CD14-positive monocyte (primary cell): Measurements from ENCODE around the gene INCENP. TPM values are rescaled to one million over a fixed set of nuclear protein-coding genes. Genes with fewer than 3 reads are reported as not detected.

ENCODE experiments used
- DNase-seq, 3 donors: peaks; one replicate each; pipeline ENCODE4 v3.0.0-alpha.2; 2011 to 2022
- H2AFZ ChIP-seq: 2 replicates; pipeline ENCODE4 v1.6.0; 2012; ENCODE audit warnings: mild to moderate bottlenecking, low read depth, low read length, inconsistent platforms; ENCODE audit not compliant: insufficient read depth, poor library complexity, severe bottlenecking
- H3K27ac ChIP-seq, 2 donors: 1 replicate in 1 of 2; 2 replicates in 1 of 2; pipeline ENCODE4 v1.5.1; 2012 to 2013; ENCODE audit warnings: low read length in 2 of 2, control low read depth in 1 of 2, inconsistent platforms in 1 of 2, low read depth in 1 of 2, mild to moderate bottlenecking in 1 of 2
- H3K27me3 ChIP-seq, 2 donors: one replicate each; pipeline versions ENCODE4 v1.6.0 to v1.6.1; 2011 to 2013; ENCODE audit warnings: low read length in 2 of 2; ENCODE audit not compliant: control insufficient read depth in 2 of 2, insufficient read depth in 2 of 2
- H3K36me3 ChIP-seq, 2 donors: replicated peaks in 1 of 2; 1 replicate in 1 of 2; 2 replicates in 1 of 2; pipeline versions ENCODE4 v1.5.1 to v1.6.1; 2012 to 2013; ENCODE audit warnings: low read length in 2 of 2, control low read depth in 1 of 2, inconsistent platforms in 1 of 2, mild to moderate bottlenecking in 1 of 2; ENCODE audit not compliant: insufficient read depth in 2 of 2, control insufficient read depth in 1 of 2
- H3K4me1 ChIP-seq, 2 donors: 1 replicate in 1 of 2; 2 replicates in 1 of 2; pipeline versions ENCODE4 v1.5.1 to v1.6.1; 2012 to 2013; ENCODE audit warnings: low read length in 2 of 2, control low read depth in 1 of 2, inconsistent platforms in 1 of 2, mild to moderate bottlenecking in 1 of 2, moderate library complexity in 1 of 2; ENCODE audit not compliant: insufficient read depth in 2 of 2, control insufficient read depth in 1 of 2
- H3K4me2 ChIP-seq: replicated peaks from 2 replicates; pipeline ENCODE3; 2012; ENCODE audit warnings: low read length, moderate library complexity, mild to moderate bottlenecking; ENCODE audit not compliant: poor library complexity, severe bottlenecking; ENCODE audit errors: extremely low read depth
- H3K4me3 ChIP-seq, 3 experiments: fragments of 200-600 bp in 1 of 3; sonication (generic) in 1 of 3; replicated peaks in 1 of 3; 1 replicate in 2 of 3; 2 replicates in 1 of 3; pipeline ENCODE4 v1.5.1; 2011 to 2013; ENCODE audit warnings: low read length in 3 of 3, mild to moderate bottlenecking in 3 of 3, control low read depth in 2 of 3, low read depth in 2 of 3, inconsistent platforms in 1 of 3, moderate library complexity in 1 of 3
- H3K79me2 ChIP-seq: 2 replicates; pipeline ENCODE4 v1.6.0; 2012; ENCODE audit warnings: mild to moderate bottlenecking, control low read depth, inconsistent platforms, low read length, moderate library complexity; ENCODE audit not compliant: insufficient read depth
- H3K9ac ChIP-seq: 2 replicates; pipeline ENCODE4 v1.6.0; 2017; ENCODE audit warnings: low read length, mild to moderate bottlenecking; ENCODE audit not compliant: insufficient read depth, poor library complexity, severe bottlenecking
- H3K9me3 ChIP-seq, 2 donors: replicated peaks in 1 of 2; 1 replicate in 1 of 2; 2 replicates in 1 of 2; pipeline versions ENCODE4 v1.5.1 to v1.6.1; 2012 to 2013; ENCODE audit warnings: low read length in 2 of 2, control low read depth in 1 of 2; ENCODE audit not compliant: control insufficient read depth in 1 of 2, insufficient read depth in 1 of 2
- H4K20me1 ChIP-seq: 2 replicates; pipeline ENCODE4 v1.6.0; 2012; ENCODE audit warnings: mild to moderate bottlenecking, low read length, control low read depth, moderate library complexity; ENCODE audit not compliant: insufficient read depth
- H3K27ac Mint-ChIP-seq, 7 donors: one replicate each; pipeline ENCODE4 v1.8.0; 2020; ENCODE audit warnings: mild to moderate bottlenecking in 7 of 7, mixed read lengths in 7 of 7, moderate library complexity in 6 of 7, inconsistent platforms in 2 of 7
- H3K27me3 Mint-ChIP-seq, 3 donors: one replicate each; pipeline ENCODE4 v1.8.0; 2021 to 2022; ENCODE audit warnings: low read depth in 3 of 3, mild to moderate bottlenecking in 3 of 3, mixed read lengths in 3 of 3, moderate library complexity in 3 of 3, inconsistent platforms in 1 of 3
- H3K36me3 Mint-ChIP-seq, 2 donors: one replicate each; pipeline ENCODE4 v1.8.0; 2020; ENCODE audit warnings: mixed read lengths in 2 of 2, inconsistent platforms in 1 of 2, mild to moderate bottlenecking in 1 of 2
- H3K4me1 Mint-ChIP-seq: one replicate; pipeline ENCODE4 v1.8.0; 2020; ENCODE audit warnings: mild to moderate bottlenecking, mixed read lengths
- H3K4me3 Mint-ChIP-seq, 2 donors: one replicate each; pipeline ENCODE4 v1.8.0; 2020; ENCODE audit warnings: mild to moderate bottlenecking in 2 of 2, mixed read lengths in 2 of 2, moderate library complexity in 1 of 2
- H3K9me3 Mint-ChIP-seq, 7 donors: one replicate each; pipeline ENCODE4 v1.8.0; 2020 to 2022; ENCODE audit warnings: mixed read lengths in 7 of 7, mild to moderate bottlenecking in 6 of 7, moderate library complexity in 6 of 7, inconsistent platforms in 2 of 7
- CTCF ChIP-seq: fragments of 200-600 bp; IDR thresholded peaks from one replicate; pipeline ENCODE4 v1.8.0; 2022; ENCODE audit warnings: antibody characterized with exemption, mild to moderate bottlenecking
- WGBS: methylation state at CpG from one replicate; pipeline ENCODE4 v1.1.5; 2013; ENCODE audit warnings: missing lambda C conversion rate; ENCODE audit not compliant: insufficient coverage; 5-methylcytosine and 5-hydroxymethylcytosine counted together
- intact Hi-C, 2 donors: fragments of 100-400 bp; cut with micrococcal nuclease; formaldehyde crosslinking; loops; one replicate each; pipeline versions ENCODE4 v1.15.0 to v1.15.1; 2023
- polyA plus RNA-seq, 3 donors: library from polyadenylated mRNA; depleted of rRNA in 1 of 3; unstranded in 2 of 3; stranded (reverse) in 1 of 3; fragments of 300-500 nt in 2 of 3; fragments of >200 nt in 1 of 3; fragmentation: Illumina TruSeq in 2 of 3; gene quantifications; 1 replicate in 2 of 3; 2 replicates in 1 of 3; pipeline ENCODE4 v1.2.3, GENCODE V29; 2012 to 2021

INCENP gene
- polyA plus RNA-seq, 3 donors, result 0.75 to 7.0 (median 1.0) TPM

- 86% methylated on average over 2 of the region's 2 CpGs for WGBS
- Mint-ChIP-seq H3K4me3 (no peak overlapping the region), H3K9me3 (no peaks in the 10 kb centered on the region), H3K36me3 (no peaks in the 10 kb centered on the region), H3K4me1 (peaks cover 4% of the 10 kb centered on the region), H3K27me3 (peaks cover 8 to 16% (median 9%) of the 10 kb centered on the region in 3 donors), H3K27ac (no peak overlapping the region)
- Histone ChIP-seq H3K27me3 (no peaks in the 10 kb centered on the region), H3K27ac (no peak overlapping the region), H3K79me2 (no peaks in the 10 kb centered on the region), H2AFZ (no peak overlapping the region), H3K9me3 (no peaks in the 10 kb centered on the region), H3K9ac (no peak overlapping the region), H3K36me3 (no peaks in the 10 kb centered on the region), H3K4me2 (no peak overlapping the region), H4K20me1 (no peaks in the 10 kb centered on the region), H3K4me3 (no peak overlapping the region), H3K4me1 (no peaks in the 10 kb centered on the region)
- DNase-seq, result no peak
- intact Hi-C loops, result no loop called here
- TF ChIP-seq CTCF, result no peak
Observed at GRCh38 chr11:62201376-62201775, 77.6 kb downstream of the INCENP start.

Other genes starting within 250 kb of the INCENP start
- gene FADS3, start 232.5 kb upstream of the INCENP start, polyA plus RNA-seq, result 1 to 10 TPM; 2.5 to 6.8 (median 5.8) TPM
- gene RAB3IL1, start 206.4 kb upstream of the INCENP start, polyA plus RNA-seq, result under 1 TPM in 1 of 3 donors, not detected in 2; 0.13 TPM
- gene BEST1, start 173.7 kb upstream of the INCENP start, polyA plus RNA-seq, result 10 to 100 TPM in 1 of 3 donors, 1 to 10 TPM in 2; 5.9 to 24.9 (median 7.4) TPM
- over 10,000 TPM in 2 of 3 donors, 1,000 to 10,000 TPM in 1; 8,968 to 15,394 (median 11,239) TPM for gene FTH1, start 156.4 kb upstream of the INCENP start, polyA plus RNA-seq
- gene SCGB1D1, start 66.2 kb downstream of the INCENP start, polyA plus RNA-seq, result not detected
- gene SCGB2A1, start 84.7 kb downstream of the INCENP start, polyA plus RNA-seq, result not detected
- not detected for gene SCGB1D2, start 118.2 kb downstream of the INCENP start, polyA plus RNA-seq
- not detected for gene SCGB2A2, start 146.1 kb downstream of the INCENP start, polyA plus RNA-seq
- gene SCGB1D4, start 175.1 kb downstream of the INCENP start, polyA plus RNA-seq, result not detected
- gene ASRGL1, start 213.4 kb downstream of the INCENP start, polyA plus RNA-seq, result 10 to 100 TPM; 22.3 to 57.8 (median 50.6) TPM